Activated CD4-positive, CD25-positive, alpha-beta regulatory T cell treated with anti-CD3 and anti-CD28 coated beads, Interleukin-2, amount 50 U/mL, for 16 hours (primary cell): ENCODE results near the gene MTRFR.
A peak's percentile ranks its signal among the peaks of the same experiment; 100 is the strongest.
"Not testable (repeated sequence)": the region's sequence is repeated elsewhere in the genome, so short reads cannot be mapped to it uniquely, and the experiment has no call there.

Experiments used
- DNase-seq: peaks from one replicate; pipeline ENCODE4 v3.0.0-alpha.2; 2020; ENCODE audit warnings: low read depth, low spot score

The MTRFR gene

DNA sequence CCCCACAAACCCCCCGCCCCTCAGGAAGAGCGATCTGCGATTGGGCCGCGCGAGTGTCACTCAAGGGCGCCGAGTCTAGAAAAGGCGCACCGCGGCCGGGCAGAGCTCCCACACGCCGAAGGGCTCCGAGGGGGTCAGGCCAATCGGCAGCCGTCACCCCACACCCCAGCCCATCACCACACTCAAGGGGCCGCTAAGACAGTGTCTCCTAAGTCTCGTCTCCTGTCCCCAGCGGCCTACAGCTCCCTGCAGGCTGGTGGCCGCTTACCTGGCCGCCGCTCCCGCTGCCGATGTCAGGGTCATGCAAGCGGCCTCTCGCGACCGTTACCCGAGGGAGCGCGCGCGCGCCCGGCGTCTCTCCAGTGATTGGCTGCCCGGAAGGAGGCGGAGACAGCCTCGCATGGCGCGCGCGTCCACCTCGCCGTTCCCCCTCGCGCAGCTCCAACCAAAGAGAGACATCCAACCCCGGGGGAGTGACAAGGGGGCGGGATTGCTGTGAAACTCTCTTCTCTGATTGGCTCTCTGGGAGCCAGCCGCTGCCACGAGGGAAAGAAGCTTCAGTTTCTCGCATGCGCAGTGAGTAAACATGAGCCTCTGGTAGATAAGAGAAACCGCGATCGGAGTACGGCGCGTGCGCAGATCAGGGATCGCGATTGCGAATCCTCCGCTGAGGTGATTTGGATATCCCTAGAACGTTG lies at the start of gene MTRFR, which contains the start of gene MPHOSPH9:
Gene MTRFR, plus strand, starts transcription at position 630 of the 698 bp plus-strand sequence. CDS start 20,239 bp downstream, outside the sequence.
Gene MPHOSPH9, minus strand, starts transcription at position 335 of the 698 bp plus-strand sequence. CDS start 2,777 bp downstream, outside the sequence.
- peak; percentile 97 for DNase-seq

DNA sequence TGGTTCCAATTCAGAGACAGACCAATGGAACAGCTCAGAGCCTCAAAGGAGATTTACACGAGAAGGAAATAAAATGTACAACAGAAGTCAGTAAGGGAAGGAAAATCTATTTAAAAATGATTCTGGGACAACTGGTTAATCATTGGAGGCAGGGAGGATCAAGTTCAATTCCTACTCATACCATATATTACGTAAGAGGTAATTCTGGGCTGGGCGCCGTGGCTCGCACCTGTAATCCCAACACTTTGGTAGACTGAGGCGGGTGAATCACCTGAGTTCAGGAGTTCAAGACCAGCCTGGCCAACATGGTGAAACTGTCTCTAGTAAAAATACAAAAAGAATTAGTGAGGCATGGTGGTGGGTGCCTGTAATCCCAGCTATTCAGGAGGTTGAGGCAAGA lies 45.6 kb upstream of the MTRFR start:
- DNase-seq, result no peak

DNA sequence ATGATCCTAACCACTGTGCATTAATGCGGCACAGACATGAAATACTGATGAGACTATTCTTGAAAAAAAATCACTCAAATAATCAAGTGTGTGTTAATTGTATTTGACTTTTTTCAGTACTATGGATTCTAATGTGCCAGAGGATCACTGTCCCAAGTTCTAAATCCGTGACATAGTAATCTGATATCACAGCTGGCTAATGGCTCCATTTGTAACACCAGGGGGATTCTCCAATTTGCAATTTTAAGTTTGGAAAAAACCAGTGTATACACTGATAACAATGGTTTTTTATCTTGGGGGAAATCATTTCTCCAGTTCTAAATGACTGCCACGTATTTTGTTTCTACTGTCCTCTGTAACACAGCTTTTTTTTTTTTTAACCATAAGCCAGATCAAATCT lies 33.3 kb upstream of the MTRFR start:
- no peak for DNase-seq

DNA sequence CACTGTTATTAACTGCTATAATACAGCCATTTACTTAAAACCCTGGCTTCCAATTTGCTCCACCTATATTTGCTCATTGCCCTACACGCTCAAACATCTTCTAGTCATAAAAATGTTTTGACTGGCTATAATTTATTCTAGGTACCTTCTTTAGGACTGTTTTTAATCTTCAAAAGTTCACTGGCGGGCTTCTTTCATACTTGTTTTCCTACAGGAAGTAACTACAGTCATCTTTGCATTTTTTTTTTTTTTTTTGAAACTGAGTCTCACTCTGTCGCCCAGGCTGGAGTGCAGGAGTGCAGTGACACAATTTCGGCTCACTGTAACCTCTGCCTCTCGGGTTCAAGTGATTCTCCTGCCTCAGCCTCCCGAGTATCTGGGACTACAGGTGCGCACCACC lies 32.8 kb upstream of the MTRFR start:
- no peak for DNase-seq

DNA sequence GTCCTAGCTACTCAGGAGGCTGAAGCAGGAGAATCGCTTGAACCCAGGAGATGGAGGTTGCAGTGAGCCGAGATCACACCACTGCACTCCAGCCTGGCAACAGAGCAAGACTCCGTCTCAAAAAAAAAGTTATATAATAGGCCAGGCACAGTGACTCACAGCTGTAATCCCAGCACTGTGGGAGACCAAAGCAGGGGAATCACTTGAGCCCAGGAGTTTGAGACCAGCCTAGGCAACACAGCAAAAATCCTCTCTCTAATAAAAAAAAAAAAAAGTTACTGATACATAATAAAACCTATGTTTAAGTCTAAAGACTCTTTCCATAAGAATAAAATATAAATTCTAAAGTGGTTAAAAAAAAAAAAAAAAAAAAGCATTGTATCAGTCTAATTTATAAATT lies 26.4 kb upstream of the MTRFR start:
- not testable (repeated sequence) for DNase-seq

DNA sequence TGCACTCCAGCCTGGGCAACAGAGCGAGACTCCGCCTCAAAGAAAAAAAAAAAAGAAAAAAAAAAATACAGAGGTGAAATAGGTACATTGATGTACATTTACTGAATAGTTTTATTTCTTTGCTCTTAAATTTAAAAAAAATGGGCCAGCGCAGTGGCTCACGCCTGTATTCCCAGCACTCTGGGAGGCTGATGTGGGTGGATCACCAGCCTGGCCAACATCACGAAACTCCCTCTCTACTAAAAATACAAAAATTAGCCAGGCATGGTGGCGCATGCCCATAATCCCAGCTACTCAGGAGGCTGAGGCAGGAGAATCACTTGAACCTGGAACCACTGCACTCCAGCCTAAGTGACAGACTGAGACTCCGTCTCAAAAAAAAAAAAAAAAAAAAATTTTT lies 25.4 kb upstream of the MTRFR start:
- not testable (repeated sequence) for DNase-seq

DNA sequence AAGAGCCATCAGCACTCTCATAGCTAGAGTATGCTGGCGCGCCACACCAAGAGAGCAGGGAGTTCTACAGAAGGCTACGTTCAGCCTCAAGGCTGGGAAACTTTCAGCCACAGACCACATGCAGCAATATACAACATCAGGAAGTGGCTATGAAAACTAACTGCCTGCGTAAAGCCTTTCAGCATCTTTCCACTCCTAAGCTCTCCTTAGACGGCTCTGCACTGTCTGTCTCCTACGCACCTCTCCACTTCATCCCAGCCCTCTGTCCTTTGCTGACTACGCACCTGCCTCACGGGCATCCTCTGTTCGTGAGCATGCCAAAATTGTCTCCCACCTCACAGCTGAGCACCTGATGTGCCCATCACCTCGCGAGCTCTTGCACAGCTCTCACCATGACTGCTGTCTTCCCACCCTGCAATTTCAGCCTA lies 10.0 kb upstream of the MTRFR start:
- DNase-seq, result no peak

DNA sequence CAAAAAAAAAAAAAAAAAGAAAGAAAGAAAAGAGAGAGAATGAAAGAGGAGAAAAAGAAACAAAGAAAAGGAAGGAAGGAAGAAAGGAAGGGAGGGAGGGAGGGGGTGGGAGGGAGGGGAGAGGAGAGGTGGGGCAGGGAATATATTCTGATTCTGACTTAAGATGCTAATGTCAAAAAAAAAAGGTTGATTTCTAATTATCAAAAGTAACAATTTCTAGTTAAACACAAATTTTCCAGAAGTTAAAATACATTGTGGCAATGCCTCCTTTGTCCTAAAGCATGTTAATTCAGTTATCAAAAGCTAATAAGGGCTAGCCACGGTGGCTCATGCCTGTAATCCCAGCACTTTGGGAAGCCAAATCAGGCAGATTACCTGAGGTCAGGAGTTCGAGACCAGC lies 7.8 kb upstream of the MTRFR start:
- no peak for DNase-seq

DNA sequence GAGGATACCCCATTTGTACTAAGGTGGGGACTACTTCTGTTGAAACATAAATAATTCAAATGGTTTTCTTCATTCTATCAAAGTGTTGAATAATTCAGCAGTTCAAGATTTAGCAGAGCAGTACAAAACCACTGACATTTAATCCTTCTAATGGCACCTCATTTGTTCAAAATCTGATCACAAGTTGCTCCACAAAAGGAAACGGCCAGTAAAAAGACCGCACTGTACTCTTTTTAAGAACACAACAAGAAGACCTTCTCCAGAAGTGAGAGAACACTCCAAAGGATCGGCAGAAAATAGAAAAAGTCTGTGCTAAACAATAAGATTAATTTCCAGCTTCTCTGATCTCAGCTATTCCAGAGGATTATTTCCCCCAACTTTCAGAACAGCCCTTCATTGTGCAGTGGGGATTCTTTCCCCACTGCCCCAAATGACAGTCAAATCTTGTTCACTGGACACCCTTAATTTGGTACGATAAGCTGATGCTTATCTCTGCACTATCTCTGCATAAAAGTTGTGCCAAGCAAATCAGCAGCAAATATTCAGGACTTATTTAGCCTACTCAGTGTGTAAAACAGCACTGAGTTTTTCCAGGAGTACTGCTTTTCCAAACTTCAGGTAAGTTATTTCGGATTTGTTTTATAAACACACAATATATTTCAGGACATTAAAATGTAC lies 5.5 kb upstream of the MTRFR start:
- no peak for DNase-seq

DNA sequence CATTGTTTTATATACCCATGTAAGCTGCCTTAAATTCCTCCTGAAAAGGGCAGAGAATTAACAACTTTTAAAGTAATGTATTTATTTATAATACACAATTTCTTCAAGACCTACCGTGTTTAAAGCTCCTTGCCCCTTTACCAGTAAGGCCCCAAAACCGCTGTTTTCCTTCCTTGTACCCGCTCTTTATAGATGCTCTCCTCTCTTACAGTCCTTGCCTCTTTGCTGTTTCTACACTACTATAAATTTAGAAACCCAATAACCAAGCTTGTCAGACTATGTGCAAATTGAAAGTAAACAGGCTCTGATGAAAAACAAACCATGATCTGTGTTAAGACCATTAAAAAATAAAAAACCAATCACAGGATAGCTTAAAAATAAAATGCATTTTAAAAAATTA lies 4.2 kb upstream of the MTRFR start:
- no peak for DNase-seq

DNA sequence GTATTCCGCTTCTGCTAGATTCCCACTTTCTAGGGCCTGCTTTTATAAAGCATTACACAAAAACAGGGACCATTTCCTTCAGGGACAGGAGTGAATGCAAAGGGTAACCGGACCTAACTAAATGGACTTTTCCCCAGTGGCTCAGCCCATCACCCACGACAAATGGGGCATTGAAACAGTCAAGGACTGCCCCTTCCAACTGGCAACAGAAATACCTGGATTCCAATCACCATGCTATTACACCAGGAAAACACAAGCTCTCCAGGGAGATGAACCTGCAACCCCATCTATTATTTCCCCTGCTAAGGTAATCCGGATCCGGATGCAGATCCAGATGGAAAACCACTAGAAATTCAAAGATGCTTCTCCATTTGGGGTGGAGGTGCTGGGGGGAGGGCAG lies 1.3 kb upstream of the MTRFR start:
- DNase-seq, result no peak

DNA sequence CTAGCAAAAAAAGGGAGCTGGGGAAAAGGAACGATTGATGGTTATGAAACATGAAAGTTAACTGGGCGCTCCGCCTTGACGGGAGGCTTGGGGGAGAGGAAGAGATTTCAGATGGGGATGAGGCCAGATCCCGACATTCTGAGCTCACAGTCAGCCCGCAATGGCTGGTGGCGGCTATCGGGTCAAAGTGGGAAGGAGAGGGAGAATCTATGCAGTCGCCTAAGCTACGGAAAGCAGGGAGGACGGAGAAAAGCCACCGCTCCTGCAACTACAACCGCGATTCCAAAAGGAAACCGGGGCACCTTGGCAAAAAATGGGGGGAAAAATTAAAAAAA lies 797 bp upstream of the MTRFR start:
- DNase-seq, result no peak

DNA sequence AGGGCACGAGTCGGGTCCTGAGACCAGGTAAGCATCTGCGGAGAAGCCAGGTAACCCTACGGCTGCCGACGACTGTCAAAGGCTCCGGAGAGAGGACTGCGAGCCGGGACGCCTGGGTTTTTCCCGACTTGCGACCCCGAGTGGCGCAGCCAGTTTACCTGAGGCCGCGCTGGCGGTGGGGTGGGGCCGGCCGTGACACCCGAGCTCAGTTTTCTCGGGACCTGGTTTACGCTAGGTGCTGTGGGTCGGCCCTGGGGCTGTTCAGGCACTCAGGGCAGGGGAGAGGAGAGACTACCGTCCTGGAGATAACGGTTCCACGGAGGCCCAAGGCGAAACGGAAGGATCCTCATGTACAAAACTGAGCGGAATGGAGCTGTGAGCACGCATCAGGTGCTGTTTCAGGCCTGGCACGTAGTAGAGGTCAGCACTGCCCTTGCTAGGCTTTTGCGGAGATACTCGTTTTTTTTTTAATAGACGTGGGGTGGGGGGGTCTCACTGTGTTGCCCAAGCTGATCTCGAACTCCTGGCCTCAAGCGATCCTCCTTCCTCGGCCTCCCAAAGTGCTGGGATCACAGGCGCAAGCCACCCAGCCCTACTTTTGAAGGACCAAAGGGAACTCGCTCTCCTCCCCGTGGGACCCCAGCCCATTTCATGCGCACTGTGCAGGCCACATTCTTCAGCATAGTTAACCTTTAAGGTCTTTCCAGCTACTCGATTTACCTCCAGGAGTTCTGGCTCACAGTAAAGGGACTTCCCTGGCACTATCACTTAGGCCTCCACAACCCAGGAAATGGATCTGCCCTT lies 471 bp downstream of the MTRFR start:
- DNase-seq, result no peak

DNA sequence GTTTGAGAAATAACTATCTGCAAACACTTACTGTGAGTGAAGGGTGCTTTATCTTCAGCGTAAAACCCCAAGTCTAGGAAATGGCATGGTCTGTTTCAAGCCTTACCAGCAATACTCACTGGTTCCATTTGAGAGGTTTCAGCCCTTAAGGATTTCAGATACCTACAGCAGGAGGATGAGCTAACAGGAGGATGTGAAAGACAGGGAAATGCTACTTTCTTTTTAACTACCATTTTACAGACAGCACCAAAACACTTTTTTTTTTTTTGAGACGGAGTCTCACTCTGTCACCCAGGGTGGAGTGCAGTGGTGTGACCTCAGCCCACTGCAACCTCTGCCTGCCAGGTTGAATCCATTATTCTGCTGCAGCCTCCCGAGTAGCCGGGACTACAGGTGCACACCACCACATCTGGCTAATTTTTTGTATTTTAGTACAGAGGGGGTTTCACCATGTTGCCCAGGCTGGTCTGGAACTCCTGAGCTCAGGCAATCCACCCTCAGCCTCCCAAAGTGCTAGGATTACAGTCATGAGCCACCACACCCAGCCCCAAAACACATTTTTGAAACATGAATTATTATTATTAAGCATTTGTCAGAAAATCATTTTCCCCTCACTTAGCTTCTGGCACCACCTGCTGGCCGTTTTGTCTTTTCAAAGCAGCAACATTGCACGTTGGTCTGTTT lies 4.6 kb downstream of the MTRFR start:
- DNase-seq, result peak; percentile 71

DNA sequence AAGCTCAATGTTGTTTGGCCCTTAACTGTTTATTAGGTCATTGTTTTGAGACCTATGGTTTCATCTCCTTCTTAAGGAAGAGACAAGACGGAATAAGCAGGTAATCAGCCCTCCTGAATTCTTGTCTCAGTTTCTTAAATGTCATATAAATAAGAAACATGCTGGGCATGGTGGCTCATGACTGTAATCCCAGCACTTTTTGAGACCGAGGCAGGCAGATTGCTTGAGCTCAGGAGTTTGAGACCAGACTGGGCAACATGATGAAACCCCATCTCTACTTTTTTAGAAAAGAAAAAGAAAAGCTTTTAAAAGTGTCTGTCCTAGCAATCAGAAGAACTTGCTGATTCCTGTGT lies 5.1 kb downstream of the MTRFR start:
- no peak for DNase-seq

DNA sequence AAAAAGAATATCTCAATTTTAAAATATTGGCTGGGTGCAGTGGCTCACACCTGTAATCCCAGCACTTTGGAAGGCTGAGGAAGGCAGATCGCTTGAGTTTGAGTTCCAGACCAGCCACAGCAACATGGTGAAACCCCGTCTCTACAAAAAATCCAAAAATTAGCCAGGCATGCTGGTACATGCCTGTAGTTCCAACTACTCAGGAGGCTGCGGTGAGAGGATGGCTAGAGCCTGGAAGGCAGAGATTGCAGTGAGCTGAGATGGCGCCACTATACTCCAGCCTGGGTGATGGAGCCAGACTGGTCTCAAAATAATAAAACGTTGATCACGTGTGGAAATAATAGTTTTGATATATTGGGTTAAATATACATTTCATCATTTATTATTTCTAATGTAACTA lies 5.7 kb downstream of the MTRFR start:
- no peak for DNase-seq

DNA sequence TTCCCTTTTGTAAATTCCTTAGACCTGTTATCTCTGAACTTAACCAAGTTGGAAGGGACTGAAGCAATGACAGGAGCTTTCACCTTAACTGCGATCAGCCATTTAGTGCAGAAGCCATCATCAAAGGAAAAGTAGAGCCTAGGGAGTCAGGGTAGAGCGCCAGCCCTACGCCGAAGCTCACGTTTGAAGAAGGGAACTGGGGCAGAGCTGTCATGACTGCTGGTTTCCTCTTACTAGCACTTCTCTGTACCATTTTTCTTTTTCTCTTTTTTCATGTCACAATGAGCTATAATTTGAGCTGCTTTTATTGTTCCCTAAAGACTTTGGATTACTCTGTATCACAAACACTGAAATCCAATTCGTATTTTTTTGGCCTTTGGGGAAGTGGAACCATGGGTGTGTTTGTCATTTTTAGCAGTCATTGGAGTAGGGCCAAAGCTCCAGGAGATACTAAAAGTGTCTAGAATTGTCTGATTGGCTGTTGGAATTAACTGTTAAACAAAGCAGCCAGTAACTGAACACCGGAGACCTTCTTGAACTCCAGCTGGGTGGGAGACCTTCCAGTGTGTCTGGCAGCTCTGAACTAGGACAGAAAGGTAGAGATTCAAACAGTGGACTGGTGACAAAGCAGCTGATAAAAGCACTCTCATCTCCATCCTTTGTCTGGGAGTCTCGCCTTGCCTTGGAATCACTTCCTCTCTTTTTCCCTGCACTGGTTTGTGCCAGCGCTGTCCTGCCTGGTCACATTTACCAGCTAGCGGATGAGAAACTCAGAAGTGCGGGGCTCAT lies 9.1 kb downstream of the MTRFR start:
- no peak for DNase-seq

DNA sequence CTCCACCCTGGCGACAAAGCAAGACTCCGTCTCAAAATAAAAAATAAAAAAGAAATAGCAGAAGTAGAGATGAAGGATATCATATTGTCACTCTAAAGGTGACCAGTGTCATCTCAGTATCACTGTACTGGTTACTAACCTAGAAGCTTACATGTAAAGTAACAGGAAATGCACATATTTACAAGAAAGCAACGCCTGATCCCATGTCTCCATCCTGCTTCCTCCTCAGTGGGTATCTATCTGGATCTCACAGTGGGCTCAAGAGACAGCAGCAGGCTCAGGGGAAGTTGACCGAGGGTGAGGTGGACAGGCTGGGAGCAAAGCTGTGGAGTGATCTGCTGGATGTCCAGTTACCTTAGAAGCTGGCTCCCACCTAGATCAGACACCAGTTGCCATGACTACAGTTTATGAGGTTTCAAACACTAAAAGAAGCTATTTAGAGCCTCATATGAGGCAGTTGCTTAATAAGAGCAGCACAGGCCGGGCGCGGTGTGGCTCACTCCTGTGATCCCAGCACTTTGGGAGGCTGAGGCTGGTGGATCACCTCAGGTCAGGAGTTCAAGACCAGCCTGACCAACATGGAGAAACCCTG lies 10.5 kb downstream of the MTRFR start:
- DNase-seq, result no peak

DNA sequence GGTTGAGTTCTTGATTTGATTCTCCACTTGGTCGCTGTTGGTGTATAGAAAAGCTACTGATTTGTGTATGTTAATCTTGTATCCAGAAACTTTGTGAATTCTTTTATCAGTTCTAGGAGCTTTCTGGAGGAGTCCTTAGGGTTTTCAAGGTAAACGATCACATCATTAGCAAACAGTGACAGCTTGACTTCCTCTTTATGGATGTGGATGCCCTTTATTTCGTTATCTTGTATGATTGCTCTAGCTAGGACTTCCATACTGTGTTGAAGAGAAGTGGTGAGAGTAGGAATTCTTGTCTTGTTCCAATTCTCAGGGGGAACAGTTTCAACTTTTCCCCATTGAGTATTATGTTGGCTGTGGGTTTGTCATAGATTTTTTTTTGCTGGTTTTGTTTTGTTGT lies 12.4 kb downstream of the MTRFR start:
- no peak for DNase-seq

DNA sequence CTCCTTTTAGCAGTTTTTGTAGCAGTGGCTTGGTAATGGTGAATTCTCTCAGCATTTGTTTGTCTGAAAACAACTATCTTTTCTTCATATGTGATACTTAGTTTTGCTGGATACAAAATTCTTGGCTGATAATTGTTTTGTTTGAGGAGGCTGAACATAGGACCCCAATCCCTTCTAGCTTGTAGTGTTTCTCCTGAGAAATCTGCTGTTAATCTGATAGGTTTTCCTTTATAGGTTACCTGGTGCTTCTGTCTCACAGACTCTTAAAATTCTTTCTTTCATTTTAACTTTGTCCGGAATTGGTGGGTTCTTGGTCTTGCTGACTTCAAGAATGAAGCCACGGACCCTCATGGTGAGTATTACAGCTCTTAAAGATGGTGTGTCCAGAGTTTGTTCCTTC lies 14.9 kb downstream of the MTRFR start:
- not testable (repeated sequence) for DNase-seq
